A549 (cell line): Measurements from ENCODE around the gene SHC3. TPM values are rescaled to one million over a fixed set of nuclear protein-coding genes. Genes with fewer than 3 reads are reported as not detected.

ENCODE experiments used
- ATAC-seq, 2 experiments: fragments of 200-7000 bp in 1 of 2; fragments of >200 bp in 1 of 2; cut with Nextera tagmentation in 1 of 2; cut with Tn5 transposase in 1 of 2; 3 replicates each; pipeline versions ENCODE4 v1.8.0 to v1.9.1; 2018 to 2020; ENCODE audit warnings: mild to moderate bottlenecking in 1 of 2, moderate library complexity in 1 of 2
- CTCF ChIA-PET: fragments of 300-600 bp; sonication (Branson Sonifier 250); formaldehyde crosslinking; extraction: SDS; loops from one replicate; lab custom pipeline; 2021; ENCODE audit warnings: antibody characterized with exemption, inconsistent platforms; lab: Yijun Ruan, JAX
- POLR2A ChIA-PET: fragments of 350-600 bp; formaldehyde crosslinking; extraction: SDS; loops from one replicate; lab custom pipeline; 2021; ENCODE audit warnings: antibody characterized with exemption, inconsistent platforms; lab: Yijun Ruan, JAX
- DNase-seq, 2 experiments: peaks; one replicate each; pipeline versions ENCODE4 v3.0.0 to v3.0.0-alpha.2; 2011 to 2016; ENCODE audit warnings: low read depth in 1 of 2, low spot score in 1 of 2
- FAIRE-seq: peaks from 2 replicates; lab custom pipeline; 2011; peaks lifted over from hg19 to GRCh38; lab: Jason Lieb, UNC
- H3K27ac ChIP-seq, 2 experiments: fragments of >200 bp; sonication (Bioruptor Twin); formaldehyde crosslinking; 3 replicates each; pipeline ENCODE4 v1.5.1; 2016 to 2017
- H3K4me1 ChIP-seq: fragments of >200 bp; sonication (Bioruptor Twin); formaldehyde crosslinking; 3 replicates; pipeline ENCODE4 v1.6.1; 2016
- H3K4me2 ChIP-seq: fragments of >200 bp; sonication (Bioruptor Twin); formaldehyde crosslinking; 3 replicates; pipeline ENCODE4 v1.6.1; 2016
- H3K4me3 ChIP-seq: fragments of >200 bp; sonication (Bioruptor Twin); formaldehyde crosslinking; 3 replicates; pipeline ENCODE4 v1.5.1; 2016
- H3K9me3 ChIP-seq: fragments of >200 bp; sonication (Bioruptor Twin); formaldehyde crosslinking; 3 replicates; pipeline ENCODE4 v1.6.1; 2016
- CEBPB ChIP-seq, 2 experiments: fragments of >200 bp in 1 of 2; sonication (Bioruptor Twin) in 1 of 2; formaldehyde crosslinking in 1 of 2; IDR thresholded peaks; 2 replicates each; pipeline ENCODE4 v1.6.1; 2012 to 2016
- CHD2 ChIP-seq: fragments of 150-350 bp; IDR thresholded peaks from 2 replicates; pipeline ENCODE4 v1.6.1; 2014; ENCODE audit warnings: low read length; ENCODE audit not compliant: partially characterized antibody
- CTCF ChIP-seq: fragments of >200 bp; sonication (Bioruptor Twin); formaldehyde crosslinking; IDR thresholded peaks from 3 replicates; pipeline ENCODE4 v1.5.1; 2016
- EHF ChIP-seq: fragments of 250-450 bp; sonication (Bioruptor Pico); IDR thresholded peaks from 2 replicates; pipeline ENCODE4 v1.5.0; 2020; ENCODE audit warnings: mild to moderate bottlenecking
- EP300 ChIP-seq, 2 experiments: fragments of >200 bp; sonication (Bioruptor Twin); formaldehyde crosslinking; IDR thresholded peaks; 2 replicates in 1 of 2; 3 replicates in 1 of 2; pipeline ENCODE4 v1.6.1; 2016 to 2017
- HES2 ChIP-seq: fragments of >200 bp; sonication (Bioruptor Twin); formaldehyde crosslinking; IDR thresholded peaks from 2 replicates; pipeline ENCODE4 v1.6.1; 2016
- HMGXB4 ChIP-seq: fragments of 250-450 bp; sonication (Bioruptor Pico); IDR thresholded peaks from 2 replicates; pipeline ENCODE4 v1.5.0; 2021; ENCODE audit warnings: mild to moderate bottlenecking, moderate library complexity, borderline replicate concordance
- HOXA7 ChIP-seq: fragments of 250-450 bp; sonication (Bioruptor Pico); IDR thresholded peaks from 2 replicates; pipeline ENCODE4 v1.5.0; 2020; ENCODE audit warnings: mild to moderate bottlenecking, moderate library complexity
- HOXB13 ChIP-seq: fragments of 250-450 bp; sonication (Bioruptor Pico); IDR thresholded peaks from 2 replicates; pipeline ENCODE4 v1.5.0; 2020; ENCODE audit warnings: low read depth, mild to moderate bottlenecking, moderate library complexity
- HOXB5 ChIP-seq: fragments of 250-450 bp; sonication (Bioruptor Pico); IDR thresholded peaks from 2 replicates; pipeline ENCODE4 v1.5.0; 2020; ENCODE audit warnings: mild to moderate bottlenecking, moderate library complexity
- KDM5A ChIP-seq: fragments of 200-600 bp; sonication (generic); IDR thresholded peaks from 2 replicates; pipeline ENCODE4 v1.6.1; 2016; ENCODE audit warnings: antibody characterized with exemption, mild to moderate bottlenecking
- MAFK ChIP-seq: fragments of 450-650 bp; IDR thresholded peaks from 2 replicates; pipeline ENCODE4 v1.6.1; 2014; ENCODE audit not compliant: partially characterized antibody
- PHF8 ChIP-seq: fragments of 200-600 bp; sonication (generic); IDR thresholded peaks from 2 replicates; pipeline ENCODE4 v1.6.1; 2016; ENCODE audit warnings: low read depth, mild to moderate bottlenecking, antibody characterized with exemption, moderate library complexity, borderline replicate concordance
- RAD21 ChIP-seq, 2 experiments: fragments of >200 bp in 1 of 2; sonication (Bioruptor Twin) in 1 of 2; formaldehyde crosslinking in 1 of 2; IDR thresholded peaks in 1 of 2; conservative IDR thresholded peaks in 1 of 2; 2 replicates in 1 of 2; 3 replicates in 1 of 2; pipeline ENCODE4 v1.6.1; 2012 to 2018; ENCODE audit warnings: inconsistent platforms in 1 of 2
- REST ChIP-seq: fragments of 200-600 bp; sonication (generic); IDR thresholded peaks from 2 replicates; pipeline ENCODE4 v1.6.1; 2016; ENCODE audit warnings: antibody characterized with exemption, mild to moderate bottlenecking, moderate library complexity
- RNF2 ChIP-seq: fragments of 200-600 bp; sonication (generic); IDR thresholded peaks from 2 replicates; pipeline ENCODE4 v1.6.1; 2016; ENCODE audit warnings: low read depth, mild to moderate bottlenecking, antibody characterized with exemption, moderate library complexity, borderline replicate concordance
- USF2 ChIP-seq: fragments of 450-650 bp; IDR thresholded peaks from 2 replicates; pipeline ENCODE4 v1.6.1; 2014; ENCODE audit warnings: antibody characterized with exemption
- WGBS: methylation state at CpG from one replicate; pipeline ENCODE4 v1.1.6; 2017; ENCODE audit errors: missing lambda C conversion rate; 5-methylcytosine and 5-hydroxymethylcytosine counted together
- polyA plus RNA-seq, 4 experiments: library from polyadenylated mRNA; depleted of rRNA in 3 of 4; stranded (reverse); fragments of >200 nt; fragmentation: RNase III in 1 of 4; extraction: RNeasy Plus Mini Kit Qiagen cat#74134 plus additional on column Dnase treatment in 1 of 4; gene quantifications; 2 replicates in 3 of 4; 3 replicates in 1 of 4; pipeline ENCODE4 v1.2.3, GENCODE V29; 2011 to 2017

SHC3 gene
- polyA plus RNA-seq, 2 of the 4 experiments (the other 2 are of a cell fraction) = 0.09 to 0.88 TPM

GRCh38 chr9:89026876-89027275 lies 151.7 kb downstream of the SHC3 start:
- no peak overlapping the region for H3K27ac ChIP-seq
- no peak overlapping the region for H3K4me2 ChIP-seq
- FAIRE-seq (no peak), ATAC-seq (no peak), DNase-seq (no peak)
- H3K9me3 ChIP-seq = peaks cover 26% of the 10 kb centered on the region
- WGBS = 42% methylated on average over 3 of the region's 3 CpGs
- TF ChIP-seq HOXB5 (CRISPR knock-in tag) (no peak), HMGXB4 (CRISPR knock-in tag) (no peak), CEBPB (IDR thresholded peaks at IDR 0.05) (no peak), PHF8 (no peak)
- peaks cover 3% of the 10 kb centered on the region; the same call in 1 of the 3 replicates for H3K4me1 ChIP-seq
- ChIA-PET CTCF (interaction anchor here (0.7 to 1.0 kb wide), 2 partner anchors 17 to 125 kb away, joined by 3 read pairs; no protein-coding TSS in a partner anchor), POLR2A (no interaction called here)
- H3K4me3 ChIP-seq = no peak overlapping the region

GRCh38 chr9:89025553-89025952 lies 153.1 kb downstream of the SHC3 start:
- Histone ChIP-seq H3K9me3 (peaks cover 13% of the 10 kb centered on the region), H3K4me1 (peaks cover 16% of the 10 kb centered on the region), H3K27ac (no peak overlapping the region), H3K4me3 (no peak overlapping the region), H3K4me2 (no peak overlapping the region)
- DNase-seq (no peak), FAIRE-seq (no peak), ATAC-seq (no peak)
- no peak for TF ChIP-seq RNF2
- no peak for TF ChIP-seq HOXA7 (CRISPR knock-in tag)
- no peak for TF ChIP-seq HOXB5 (CRISPR knock-in tag)
- TF ChIP-seq CTCF = no peak
- no peak for TF ChIP-seq EP300 (IDR thresholded peaks at IDR 0.05)
- no peak for TF ChIP-seq REST
- TF ChIP-seq EHF (CRISPR knock-in tag) = no peak
- TF ChIP-seq HOXB13 (CRISPR knock-in tag) = no peak
- TF ChIP-seq USF2 = no peak
- no peak for TF ChIP-seq HES2
- no peak for TF ChIP-seq CEBPB (IDR thresholded peaks at IDR 0.05)
- no peak for TF ChIP-seq RAD21 (conservative IDR thresholded peaks at IDR 0.05 in 1 of 2, IDR thresholded peaks at IDR 0.05 in 1 of 2)
- no peak for TF ChIP-seq MAFK
- no peak for TF ChIP-seq KDM5A
- TF ChIP-seq CHD2 = no peak
- ChIA-PET POLR2A (no interaction called here), CTCF (interaction anchor here (0.6 kb wide), 1 partner anchor 19 kb away, joined by 3 read pairs; no protein-coding TSS in a partner anchor)
